ENCODE results near the gene WRAP53.

Gene WRAP53

DNA sequence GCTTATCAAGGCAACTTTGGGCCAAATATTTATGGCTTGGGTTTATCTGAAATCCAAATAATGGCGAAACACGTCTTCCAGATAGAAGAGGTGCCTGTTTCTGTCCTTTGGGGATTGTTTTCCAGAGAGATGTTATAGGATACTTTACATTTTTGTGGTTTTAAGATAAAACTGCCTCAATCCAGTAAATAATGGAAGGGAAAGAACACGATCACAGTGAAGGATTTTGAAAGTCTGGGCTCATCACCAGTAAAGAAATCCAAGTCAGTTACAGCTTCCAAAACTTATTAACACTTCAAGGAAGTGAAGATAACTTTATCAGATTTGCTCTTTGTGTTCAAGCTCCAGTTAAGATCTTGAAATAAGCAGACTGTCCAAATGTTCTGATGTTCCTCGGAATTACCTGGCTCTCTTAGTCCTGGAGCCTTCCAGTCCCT, 59.4 kb downstream of the WRAP53 start:
- no peak for DNase-seq

DNA sequence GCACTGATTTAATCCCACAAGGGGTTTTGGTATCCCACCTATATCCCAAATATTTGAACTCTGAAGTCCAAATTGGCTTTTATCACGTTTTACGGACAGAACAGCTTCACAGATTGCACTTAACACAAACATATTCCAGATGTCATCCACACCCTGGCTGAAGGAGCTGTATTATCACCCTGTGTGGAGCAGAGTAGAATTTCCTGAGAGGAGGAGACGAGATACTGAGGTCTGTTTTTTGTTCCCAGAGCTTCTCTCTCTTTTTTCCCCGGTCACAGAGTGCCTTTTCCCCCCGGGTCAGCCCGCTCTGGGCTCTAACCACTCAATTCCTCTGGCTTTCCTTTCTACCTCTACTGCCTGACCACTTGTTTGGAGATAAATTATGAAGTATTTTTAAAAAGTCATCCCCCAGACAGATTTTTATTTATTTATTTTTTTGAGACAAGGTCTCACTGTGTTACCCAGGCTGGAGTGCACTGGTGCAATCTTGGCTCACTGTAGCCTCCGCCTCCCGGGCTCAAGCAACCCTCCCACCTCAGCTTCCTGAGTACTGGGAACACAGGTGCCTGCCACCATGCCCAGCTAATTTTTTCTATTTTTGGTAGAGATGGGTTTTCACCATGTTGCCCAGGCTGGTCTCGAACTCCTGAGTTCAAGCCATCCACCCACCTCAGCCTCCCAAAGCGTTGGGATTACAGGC, 59.9 kb downstream of the WRAP53 start:
- DNase-seq: no peak

- DNase-seq: no peak
Observed at GRCh38 chr17:7750321-7750821, 62.1 kb downstream of the WRAP53 start.
